ENCODE measurements around the gene PRAME.
"Not testable (repeated sequence)": the region's sequence is repeated elsewhere in the genome, so short reads cannot be mapped to it uniquely, and the experiment has no call there.

Gene PRAME

GRCh38 chr22:22590136-22590891, 31.2 kb upstream of the PRAME start:
- no peak for DNase-seq
- TF ChIP-seq GATA1 (IDR thresholded peaks at IDR 0.05; ENCODE audit: low read depth, low read length) (no peak), POLR2A (IDR thresholded peaks at IDR 0.05; ENCODE audit: low read length) (no peak)

- TF ChIP-seq GATA1 (IDR thresholded peaks at IDR 0.05; ENCODE audit: low read depth, low read length) (no peak), POLR2A (IDR thresholded peaks at IDR 0.05; ENCODE audit: low read length) (no peak)
Measured at GRCh38 chr22:22588485-22589164, 29.6 kb upstream of the PRAME start.

GRCh38 chr22:22587577-22588188, 28.6 kb upstream of the PRAME start:
- TF ChIP-seq POLR2A (IDR thresholded peaks at IDR 0.05; ENCODE audit: low read length) = no peak
- TF ChIP-seq GATA1 (IDR thresholded peaks at IDR 0.05; ENCODE audit: low read depth, low read length) = no peak
- no peak for DNase-seq

More at GRCh38 chr22:22588485-22589164, 29.6 kb upstream of the PRAME start:
- DNase-seq = no peak

- TF ChIP-seq GATA1 (IDR thresholded peaks at IDR 0.05; ENCODE audit: low read depth, low read length) = no peak
- no peak for TF ChIP-seq POLR2A (IDR thresholded peaks at IDR 0.05; ENCODE audit: low read length)
- no peak for DNase-seq
Measured at GRCh38 chr22:22584722-22585121, 25.7 kb upstream of the PRAME start.

- no peak for DNase-seq
- no peak for TF ChIP-seq GATA1 (IDR thresholded peaks at IDR 0.05; ENCODE audit: low read depth, low read length)
- no peak for TF ChIP-seq POLR2A (IDR thresholded peaks at IDR 0.05; ENCODE audit: low read length)
Measured at GRCh38 chr22:22583030-22583429, 24.0 kb upstream of the PRAME start.

GRCh38 chr22:22581524-22581923, 22.5 kb upstream of the PRAME start:
- not testable (repeated sequence) for DNase-seq

- TF ChIP-seq GATA1 (IDR thresholded peaks at IDR 0.05; ENCODE audit: low read depth, low read length) = no peak
- TF ChIP-seq POLR2A (IDR thresholded peaks at IDR 0.05; ENCODE audit: low read length) = no peak
- DNase-seq = no peak
Measured at GRCh38 chr22:22579869-22580604, 21.0 kb upstream of the PRAME start.

- TF ChIP-seq POLR2A (IDR thresholded peaks at IDR 0.05; ENCODE audit: low read length) = no peak
- TF ChIP-seq GATA1 (IDR thresholded peaks at IDR 0.05; ENCODE audit: low read depth, low read length) = no peak
- DNase-seq = no peak
Measured at GRCh38 chr22:22578702-22579424, 19.8 kb upstream of the PRAME start.

GRCh38 chr22:22576989-22577427, 17.9 kb upstream of the PRAME start:
- no peak for TF ChIP-seq GATA1 (IDR thresholded peaks at IDR 0.05; ENCODE audit: low read depth, low read length)

GRCh38 chr22:22576244-22576988, 17.4 kb upstream of the PRAME start:
- DNase-seq = peak; percentile 11 to 40
- TF ChIP-seq GATA1 (IDR thresholded peaks at IDR 0.05; ENCODE audit: low read depth, low read length) = no peak

More at GRCh38 chr22:22576989-22577427, 17.9 kb upstream of the PRAME start:
- DNase-seq = no peak

- DNase-seq = no peak
- TF ChIP-seq POLR2A (IDR thresholded peaks at IDR 0.05; ENCODE audit: low read length) (no peak), GATA1 (IDR thresholded peaks at IDR 0.05; ENCODE audit: low read depth, low read length) (no peak)
Measured at GRCh38 chr22:22574361-22574760, 15.3 kb upstream of the PRAME start.

GRCh38 chr22:22573047-22573889, 14.2 kb upstream of the PRAME start:
- TF ChIP-seq GATA1 (IDR thresholded peaks at IDR 0.05; ENCODE audit: low read depth, low read length) (no peak), POLR2A (IDR thresholded peaks at IDR 0.05; ENCODE audit: low read length) (no peak)

More at GRCh38 chr22:22573047-22573889, 14.2 kb upstream of the PRAME start:
- no peak for DNase-seq

Measured in erythroblast (primary cell).